Lower leg skin (tissue), 3 donors: ENCODE measurements around the gene CTNND1.

ENCODE experiments used
- CTCF ChIP-seq, 3 donors: fragments of 450-650 bp; IDR thresholded peaks; one replicate each; pipeline ENCODE4 v1.5.1; 2016; ENCODE audit warnings: antibody characterized with exemption in 3 of 3, mild to moderate bottlenecking in 3 of 3, moderate library complexity in 2 of 3
- POLR2A ChIP-seq, 2 donors: fragments of 450-650 bp; IDR thresholded peaks; one replicate each; pipeline ENCODE4 v1.6.1; 2016 to 2017; ENCODE audit warnings: antibody characterized with exemption in 2 of 2, mild to moderate bottlenecking in 1 of 2, moderate library complexity in 1 of 2

- TF ChIP-seq CTCF (IDR thresholded peaks at IDR 0.05) (no peak), POLR2A (IDR thresholded peaks at IDR 0.05) (no peak)
Observed at GRCh38 chr11:57732661-57733060, 28.9 kb upstream of the CTNND1 start.
